Left hindlimb (tissue), 1 donor: ENCODE data around the gene DLGAP1.

Source experiments
- DNase-seq: peaks from one replicate; pipeline ENCODE4 v3.0.0-alpha.2; 2018

Gene DLGAP1

DNA sequence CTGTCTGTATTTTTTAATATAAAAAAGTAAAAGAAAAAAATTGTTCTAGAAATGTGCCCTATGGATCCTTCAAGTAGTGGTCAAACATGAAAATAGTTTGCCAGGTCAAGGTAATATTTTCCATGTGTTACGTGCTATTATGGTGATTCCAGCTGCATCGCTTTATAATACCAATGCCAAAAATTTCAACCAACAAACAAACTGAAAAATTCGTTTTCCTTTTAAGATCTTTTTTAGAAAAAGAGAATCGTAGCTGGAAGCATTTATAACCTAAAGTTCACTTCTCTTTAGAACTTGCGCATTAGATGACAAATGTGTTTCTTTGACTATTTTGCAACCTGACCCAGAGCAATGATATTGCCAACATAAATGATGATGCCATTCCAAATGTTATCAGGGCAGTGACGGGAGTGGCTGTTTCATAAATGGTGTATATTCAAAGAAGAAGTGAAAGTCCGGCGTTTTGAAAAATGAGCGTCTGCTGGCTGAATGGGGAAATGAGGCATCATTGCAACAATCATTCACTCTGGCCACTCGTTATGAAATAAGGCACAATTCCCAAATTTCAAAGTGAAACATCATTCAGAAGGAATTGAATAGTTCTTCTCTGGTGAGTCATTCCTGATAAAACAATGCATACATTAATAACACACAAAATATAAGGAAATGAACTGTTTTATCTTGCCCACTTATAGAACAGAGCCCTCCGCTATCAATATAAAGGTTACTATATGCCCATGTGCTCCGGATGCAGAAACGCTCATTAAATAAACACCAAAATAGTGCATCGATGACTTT, 707.7 kb downstream of the DLGAP1 start:
- no peak for DNase-seq

DNA sequence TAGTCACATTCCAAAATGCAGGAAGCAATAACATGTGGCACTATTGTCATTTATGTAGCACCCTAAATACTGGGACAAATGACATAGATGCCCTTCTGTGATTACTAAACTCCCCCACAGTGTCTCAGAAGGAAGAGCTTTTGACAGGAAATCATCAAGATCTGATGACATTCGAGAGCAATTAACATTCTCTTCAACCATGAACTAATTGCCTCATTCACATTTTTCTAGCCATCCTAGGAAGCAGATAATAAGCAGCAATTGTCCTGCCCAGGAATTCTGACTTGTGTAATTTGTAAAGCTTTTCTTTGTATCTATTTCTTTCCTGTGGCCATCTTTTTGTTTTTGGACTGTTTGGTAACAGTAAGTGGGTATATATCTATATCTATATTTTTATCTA, 712.6 kb downstream of the DLGAP1 start:
- no peak for DNase-seq

DNA sequence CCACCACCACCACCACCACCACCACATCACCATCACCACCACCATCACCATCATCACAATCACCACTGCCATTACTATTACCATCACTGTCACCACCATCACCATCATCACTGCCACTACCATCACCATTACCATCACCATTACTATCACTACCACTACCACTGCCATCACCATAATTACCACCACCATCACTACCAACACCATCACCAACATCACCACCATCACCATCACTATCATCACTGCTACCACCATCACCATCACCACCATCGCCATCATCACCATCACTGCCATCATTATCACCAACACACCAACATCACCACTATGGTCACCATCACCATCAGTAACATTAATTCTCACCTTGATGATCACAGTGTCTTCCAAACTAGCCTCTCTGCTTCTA, 713.8 kb downstream of the DLGAP1 start:
- no peak for DNase-seq

DNA sequence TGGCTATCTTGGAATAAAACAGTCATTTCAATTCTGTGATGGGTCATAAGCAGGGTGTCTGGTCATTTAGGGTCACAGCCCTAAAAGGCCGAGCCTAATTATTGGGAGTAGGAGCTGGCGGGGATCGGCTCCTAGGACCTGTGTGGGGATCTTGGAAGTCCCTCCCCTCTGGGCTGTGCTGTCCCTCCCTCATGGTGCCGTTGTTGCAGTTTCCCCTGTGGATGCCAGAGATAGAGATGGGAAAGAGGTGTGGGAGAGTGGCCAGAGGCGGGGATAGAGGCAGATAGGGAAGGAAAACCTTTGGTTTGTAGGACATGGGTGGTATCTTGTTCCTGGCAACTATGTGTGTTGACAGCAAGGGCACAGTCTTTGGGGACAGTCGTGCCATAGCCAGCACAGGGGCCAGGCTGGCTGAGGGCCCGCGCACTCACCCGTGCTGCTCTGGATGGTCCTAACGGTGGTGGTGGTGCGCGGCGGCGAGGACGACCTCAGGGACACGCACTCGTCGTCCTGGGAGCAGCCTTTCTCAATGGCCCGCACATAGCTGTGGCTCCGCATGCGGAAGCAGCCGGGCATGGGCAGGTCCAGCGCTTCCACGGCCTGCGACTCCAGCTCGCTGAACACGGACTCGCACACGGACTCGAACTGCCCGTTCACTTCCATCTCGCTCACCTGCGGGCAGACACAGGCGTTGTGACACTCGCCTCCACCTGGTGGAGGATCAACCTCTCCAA, 726.2 kb downstream of the DLGAP1 start:
- no peak for DNase-seq

DNA sequence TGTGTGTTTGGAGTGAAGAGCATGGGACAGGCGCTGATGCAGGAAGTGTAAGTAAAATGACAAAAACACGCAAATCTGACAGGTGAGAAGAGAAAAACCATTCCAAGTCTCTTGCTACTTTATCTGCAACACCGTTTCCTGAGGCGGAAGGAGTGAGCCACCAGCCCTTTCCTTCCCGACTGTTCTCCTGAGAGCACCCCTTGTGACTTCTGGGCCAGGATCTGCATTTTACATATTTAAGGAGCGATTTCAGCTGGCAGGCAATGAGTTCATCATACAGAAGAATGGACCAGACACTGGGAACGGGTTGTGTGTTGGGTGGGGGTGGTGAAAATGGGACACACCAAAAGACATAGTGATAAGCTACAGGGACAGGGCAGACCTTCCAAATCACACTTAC, 727.8 kb downstream of the DLGAP1 start:
- DNase-seq = no peak

DNA sequence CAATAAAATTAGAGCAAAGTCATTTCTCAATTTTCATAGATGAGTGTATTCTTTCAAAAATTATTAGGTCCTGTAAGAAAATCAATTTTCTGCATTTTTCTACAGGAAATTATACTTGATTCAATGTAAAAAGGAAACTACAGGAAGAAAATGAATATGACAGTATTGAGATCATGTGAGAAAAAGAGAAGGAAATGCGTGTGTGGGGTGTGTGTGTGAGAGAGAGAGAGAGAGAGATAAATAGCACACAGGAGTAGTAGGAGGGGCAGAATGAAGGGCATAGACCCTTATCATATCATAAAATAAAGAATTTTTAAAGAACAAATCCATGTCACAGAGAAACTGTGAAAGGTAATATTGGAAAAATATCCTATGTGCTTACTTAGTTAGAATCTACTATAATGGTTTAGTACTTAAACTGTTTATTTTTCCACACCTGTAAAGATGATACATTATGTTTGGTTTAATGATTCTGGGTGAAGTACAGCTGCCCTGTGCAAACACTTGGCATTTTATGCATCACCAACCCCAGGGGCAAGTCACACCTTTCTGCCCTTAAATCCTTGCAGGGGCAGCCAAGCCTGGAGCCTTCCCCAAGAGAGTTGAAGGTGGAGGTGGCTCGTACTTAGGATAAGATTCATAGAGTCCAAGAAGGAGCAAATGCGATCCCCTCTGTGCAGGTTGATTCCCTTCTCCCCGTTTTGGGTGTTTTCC, 728.7 kb downstream of the DLGAP1 start:
- no peak for DNase-seq

DNA sequence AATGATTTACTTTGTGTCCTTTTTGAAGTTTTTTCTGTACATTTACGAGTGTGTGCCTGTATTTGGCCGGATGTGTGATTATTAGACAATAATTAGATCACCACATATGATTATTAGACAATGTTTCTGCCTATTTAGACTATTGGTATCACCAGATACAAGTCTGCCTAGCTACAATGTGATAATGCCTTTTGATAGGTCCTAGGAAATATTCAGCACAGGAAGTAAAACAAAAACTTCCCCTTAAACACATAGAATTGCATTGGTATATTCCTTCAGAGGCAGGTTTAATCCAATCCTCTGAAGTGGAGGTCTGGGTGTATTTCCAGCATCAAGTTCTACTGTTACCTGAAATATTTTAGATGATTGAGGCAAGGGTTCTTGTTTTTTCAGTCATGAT, 730.0 kb downstream of the DLGAP1 start:
- no peak for DNase-seq

DNA sequence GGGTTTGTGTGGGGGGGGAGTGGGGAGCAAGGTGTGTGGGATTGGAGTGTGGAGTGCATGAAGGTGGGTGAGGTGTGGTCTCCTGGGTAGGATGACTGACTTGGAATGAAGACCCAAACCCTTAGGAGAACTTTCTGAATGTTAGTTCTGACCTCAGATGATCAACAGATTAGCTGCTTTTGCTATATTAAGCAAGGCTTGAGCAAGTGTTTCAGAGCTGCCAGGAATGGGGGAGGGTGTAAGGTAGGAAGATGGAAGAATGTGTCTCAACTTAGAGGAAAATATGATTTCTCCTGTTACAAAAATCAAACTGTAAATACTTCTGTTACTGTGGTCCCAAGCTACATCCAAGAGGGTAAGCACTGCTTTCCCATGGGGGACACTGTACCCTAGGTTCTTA, 731.6 kb downstream of the DLGAP1 start:
- DNase-seq = no peak

DNA sequence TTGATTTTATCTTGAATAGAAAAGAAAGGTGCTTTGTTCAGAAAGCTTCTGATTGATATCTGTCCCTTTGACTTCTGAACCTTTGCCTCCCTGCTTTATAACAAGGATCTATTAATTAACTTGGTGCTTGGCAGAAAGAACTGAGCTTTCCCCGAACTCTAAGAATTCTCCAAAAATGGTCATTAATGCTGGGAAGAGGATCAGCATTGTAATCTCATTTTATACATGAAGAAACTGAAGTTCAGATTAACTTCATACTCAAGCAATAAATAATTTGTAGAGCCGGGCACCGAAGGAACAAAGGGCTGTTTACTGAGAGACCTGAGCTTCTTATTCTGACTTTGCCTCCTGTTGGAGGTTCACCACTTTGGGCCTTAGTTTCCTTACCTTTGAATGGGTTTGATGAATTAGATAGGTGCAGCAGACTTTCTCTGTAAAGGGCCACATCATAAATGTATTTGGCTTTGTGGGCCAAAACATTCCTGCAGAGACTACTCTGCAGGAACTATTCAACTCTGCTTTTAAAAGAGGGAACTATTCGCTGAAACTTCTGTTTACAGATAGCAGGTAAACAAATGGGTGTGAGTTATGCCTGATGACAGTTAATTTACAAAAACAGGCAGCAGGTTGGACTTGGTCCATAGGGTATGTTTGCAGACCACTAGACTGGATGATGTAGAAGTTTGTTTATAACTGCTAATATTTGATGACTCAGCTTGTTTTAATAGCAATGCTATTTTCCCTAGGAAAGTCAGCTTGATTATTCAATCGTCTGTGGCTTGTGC, 732.3 kb downstream of the DLGAP1 start:
- no peak for DNase-seq

DNA sequence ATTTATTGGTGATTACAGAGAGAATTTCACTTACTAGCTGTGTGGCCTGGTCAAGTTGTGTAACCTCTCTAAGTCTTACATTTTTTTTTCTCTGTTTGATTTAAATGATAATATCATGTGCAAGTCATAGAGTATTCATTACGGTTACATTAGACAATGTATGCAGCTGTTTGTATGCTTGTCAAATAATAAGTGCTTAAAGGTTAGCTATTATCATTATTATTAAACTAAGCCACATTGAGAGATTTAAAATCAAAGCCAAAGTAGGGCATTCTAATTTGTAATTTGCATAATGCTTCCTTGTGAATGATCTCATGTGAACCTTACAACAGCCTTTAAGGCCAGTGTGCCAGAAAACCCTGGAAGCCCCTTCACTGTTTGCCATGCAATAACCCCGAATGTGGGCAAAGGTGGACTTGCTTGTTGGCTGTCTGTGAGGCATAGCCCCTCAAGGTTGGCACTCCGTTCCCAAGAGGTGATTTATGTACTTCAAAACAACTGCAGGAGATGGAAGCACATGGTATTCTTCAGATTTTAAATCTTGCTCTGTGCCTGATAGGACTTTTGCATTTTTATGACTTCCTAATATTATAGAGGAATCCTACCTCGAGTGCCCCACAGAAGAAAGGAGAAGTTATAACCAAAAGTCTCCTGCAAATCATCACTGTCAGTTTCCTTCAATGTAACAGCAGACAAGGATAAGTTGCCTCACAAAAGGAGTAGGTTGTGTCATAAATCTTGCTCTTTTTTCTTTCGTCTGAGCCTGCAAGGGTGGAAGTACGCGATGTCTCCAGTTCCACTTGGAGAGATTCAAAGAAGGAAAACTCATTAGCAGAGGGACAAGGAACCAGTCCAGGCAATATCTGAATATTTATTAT, 733.1 kb downstream of the DLGAP1 start:
- no peak for DNase-seq

DNA sequence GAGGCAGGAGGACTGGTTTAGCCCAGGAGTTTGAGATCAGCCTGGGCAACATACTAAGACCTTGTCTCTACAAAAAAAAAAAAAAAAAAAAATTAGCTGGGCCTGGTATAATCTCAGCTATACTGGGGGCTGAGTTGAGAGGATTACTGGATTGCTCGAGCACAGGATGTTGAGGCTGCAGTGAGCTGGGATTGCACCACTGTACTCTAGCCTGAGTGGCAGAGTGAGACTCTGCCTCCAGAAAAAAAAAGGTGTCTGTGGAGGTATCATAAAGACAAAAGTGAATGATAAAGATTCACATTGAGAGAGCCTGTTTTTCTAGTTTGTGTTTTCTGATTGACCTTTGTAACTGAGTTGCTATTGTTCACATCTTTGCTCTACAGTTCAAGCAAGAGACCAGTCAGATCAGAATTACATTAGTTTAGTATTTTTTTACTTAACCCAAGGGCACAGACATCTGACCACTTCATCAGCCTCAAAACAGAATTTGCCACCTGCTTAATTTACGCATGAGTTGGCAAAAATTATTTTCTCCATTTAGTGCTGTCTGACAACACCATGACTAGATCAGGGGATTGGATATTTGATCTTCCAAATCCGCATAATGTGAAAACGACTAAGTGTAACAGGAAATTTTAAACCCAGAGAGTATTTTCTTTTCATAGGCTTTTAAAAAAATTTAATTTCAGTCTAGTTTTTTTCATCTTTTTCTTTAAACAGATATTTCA, 734.1 kb downstream of the DLGAP1 start:
- no peak for DNase-seq

DNA sequence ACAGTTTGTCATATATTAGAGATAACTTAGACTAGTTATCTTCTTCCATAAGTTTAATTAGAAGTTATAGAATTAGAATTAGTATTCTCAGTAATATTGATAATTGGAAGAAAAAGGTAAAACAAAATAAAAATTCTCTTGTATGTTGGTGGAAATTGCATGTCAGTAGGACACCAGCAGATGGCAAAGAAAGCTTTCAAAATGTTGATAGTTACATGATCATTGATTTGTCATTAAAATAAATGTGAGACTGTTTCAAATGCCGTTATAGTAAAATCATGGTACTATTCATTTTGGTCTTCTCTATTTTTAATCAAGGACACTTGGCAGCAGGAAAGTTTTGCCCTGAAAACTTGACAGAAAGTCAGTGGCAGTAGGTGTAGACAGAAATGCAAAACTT, 734.9 kb downstream of the DLGAP1 start:
- no peak for DNase-seq

DNA sequence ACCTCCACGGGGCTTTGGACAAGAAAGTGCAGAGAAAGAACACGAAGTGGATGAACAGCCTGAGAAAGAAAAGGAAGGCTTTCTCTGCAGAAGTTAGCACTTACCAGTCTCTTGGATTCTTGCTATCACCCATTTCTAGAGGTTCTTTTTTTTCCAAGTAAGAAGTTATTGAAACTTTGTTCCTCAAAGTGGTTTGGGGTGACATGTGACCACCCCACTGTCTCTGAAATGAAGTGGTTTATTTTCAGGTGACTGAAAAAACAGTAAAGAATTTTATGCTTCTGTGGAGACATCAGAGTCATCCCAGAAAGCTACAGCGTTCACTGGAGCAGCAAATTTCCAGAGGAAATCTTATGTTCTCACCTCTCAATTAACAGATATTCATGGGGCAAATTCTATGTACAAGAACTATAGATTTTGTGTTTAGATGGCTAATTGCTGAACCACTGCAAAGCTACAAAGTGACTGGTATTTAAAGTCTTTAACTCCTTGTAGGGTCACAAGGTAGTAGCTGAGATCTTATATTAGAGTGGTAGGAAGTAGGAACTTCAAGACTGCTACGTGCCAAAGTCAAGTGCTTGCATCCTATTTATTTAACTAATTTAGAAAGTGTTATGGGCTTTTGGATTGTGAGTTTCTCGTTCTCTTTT, 737.6 kb downstream of the DLGAP1 start:
- DNase-seq = no peak

DNA sequence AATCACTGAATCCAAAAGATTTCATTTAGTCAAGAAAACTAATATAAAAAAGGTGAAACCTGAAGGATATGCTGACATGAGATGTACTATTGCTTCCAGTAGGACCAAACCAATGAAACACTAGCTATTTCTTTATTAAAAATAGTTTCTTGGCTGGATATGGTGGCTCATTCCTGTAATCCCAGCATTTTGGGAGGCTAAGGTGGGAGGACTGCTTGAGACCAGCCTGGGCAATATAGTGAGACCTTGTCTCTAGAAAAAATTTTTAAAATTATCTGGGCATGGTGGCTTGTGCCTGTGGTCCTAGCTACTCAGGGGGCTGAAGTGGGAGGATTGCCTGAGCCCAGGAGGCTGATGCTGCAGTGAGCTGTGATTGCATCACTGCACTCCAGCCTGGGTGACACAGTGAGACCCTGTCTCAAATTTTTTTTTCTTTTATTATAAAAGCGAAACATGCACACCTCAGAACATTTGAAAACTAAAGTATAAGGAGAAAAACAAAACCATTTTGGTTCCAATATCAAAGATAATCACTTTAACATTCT, 738.9 kb downstream of the DLGAP1 start:
- DNase-seq = no peak

DNA sequence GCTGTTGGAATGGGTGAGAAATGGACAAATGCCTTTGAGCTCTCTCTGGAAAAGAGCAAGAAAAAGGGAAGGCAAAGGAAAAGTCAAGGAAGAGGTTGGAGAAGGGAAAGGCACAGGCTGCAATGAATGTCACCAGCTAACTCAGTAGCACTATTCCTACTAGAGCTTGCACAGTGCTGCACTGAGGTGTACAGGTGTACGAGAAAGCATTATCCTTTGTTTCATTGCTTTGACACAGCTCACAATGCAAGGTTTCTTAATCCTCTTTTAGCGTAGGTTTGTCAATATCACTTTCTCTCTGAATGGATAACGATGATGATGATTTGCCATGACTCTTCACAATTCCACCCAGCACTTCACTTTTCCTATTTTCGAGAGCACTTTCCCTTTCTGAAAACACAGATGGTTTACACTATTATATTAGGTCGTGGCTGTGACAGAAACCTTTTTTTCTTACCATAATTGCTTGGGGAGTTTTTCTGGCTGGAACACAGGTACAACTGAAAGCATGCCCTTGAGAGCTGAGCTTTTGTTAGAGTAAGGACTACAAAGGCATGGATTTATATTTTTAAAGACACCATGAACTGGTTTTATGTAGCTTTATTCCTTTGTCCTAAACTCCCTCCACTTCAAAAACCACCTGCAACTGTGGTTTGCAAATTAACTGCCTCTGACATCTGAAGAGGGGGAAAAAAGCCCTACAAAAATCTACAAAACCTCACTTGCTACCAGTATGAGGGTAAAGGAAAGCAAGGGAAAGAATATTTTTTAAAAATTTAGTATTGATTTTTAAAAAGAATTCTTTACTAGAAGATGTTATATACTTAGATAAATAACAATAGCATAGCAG, 739.7 kb downstream of the DLGAP1 start:
- DNase-seq = no peak

DNA sequence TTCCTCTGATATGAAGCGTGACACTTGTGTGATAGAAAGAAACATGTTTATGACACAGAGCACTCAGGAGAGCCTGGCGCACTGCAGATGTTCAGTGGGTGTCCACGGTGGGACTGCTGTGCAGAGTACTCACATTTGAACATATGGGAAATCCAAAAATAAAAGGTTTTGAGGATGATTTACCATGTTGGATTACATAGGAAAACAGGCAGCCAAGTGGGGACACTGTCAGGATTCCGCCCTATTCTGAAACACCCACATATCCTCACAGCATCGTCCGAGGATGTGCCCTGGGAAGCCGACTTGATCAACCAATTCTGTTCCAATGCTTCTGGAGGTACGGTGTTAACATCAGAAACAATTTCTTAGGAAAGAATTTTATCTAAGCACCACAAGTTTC, 741.4 kb downstream of the DLGAP1 start:
- no peak for DNase-seq

DNA sequence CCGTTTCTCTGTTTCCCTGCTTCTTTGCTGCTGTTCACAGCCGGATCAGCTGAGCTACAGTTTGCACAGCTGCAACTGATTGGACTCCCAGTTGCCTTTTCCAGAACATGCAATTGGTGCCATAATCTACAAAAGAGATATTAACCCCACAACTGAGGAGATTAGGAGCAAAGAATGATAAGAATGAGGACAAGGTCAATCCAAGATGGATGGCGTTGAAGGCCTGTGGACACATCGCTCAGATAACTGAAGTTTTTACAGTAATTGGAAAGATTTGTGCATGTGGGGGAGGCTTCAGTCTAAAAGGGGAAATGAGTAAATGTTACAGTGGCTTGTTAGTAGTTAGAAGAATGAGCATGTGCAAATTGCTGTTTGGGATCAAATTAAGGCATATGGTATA, 741.9 kb downstream of the DLGAP1 start:
- no peak for DNase-seq

DNA sequence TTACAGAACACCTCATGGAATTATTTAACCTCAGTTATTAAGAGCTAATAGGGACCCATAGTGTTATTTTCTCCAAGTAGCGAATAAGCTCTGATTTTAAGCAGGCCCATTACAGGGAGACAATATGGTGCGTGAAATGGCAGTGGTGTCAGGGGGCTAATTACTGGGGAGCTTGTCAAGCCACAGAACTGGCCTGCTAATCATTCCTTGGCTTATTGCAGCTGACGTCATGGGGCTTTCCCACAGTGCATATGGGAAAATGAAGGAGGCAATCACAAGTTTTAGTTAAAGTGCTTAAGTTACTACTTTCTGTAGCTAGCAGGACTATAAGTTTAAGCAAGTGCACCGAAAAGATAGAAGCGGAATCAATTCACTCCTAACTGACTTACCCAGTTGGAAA, 742.6 kb downstream of the DLGAP1 start:
- no peak for DNase-seq

DNA sequence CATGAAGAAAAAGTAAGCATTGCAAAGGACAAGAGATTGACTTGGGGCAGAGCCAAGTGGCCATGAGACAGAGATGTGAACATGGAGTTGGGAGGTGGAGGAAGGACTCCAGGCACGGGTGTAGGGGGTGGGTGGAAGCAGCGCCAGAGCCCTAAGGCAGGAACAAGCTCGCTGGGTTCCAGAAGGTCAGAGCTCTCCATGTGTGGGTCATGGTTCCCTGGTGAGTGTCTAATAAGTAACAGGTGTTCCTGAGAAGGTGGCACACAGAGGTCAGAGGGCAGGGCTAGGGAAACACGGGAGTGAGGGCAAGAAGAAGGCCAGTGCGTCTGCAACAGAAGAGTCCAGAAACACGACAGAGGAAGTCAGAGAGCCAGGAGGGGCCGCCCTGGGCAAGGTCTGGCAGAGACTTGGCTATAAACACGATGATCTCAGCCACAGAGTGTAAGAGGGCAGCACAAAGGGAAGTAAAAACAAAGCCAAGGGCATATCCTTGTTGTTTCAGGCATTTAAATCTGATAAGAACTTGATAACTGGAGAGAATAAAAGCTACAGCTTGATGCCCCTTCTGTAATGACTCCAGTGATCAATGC, 744.3 kb downstream of the DLGAP1 start:
- no peak for DNase-seq
